DMS114 treated with DMSO at 0.1 percent for 48 hours (cell line): ENCODE measurements around the gene RUFY3.
"Not testable (repeated sequence)": the region's sequence is repeated elsewhere in the genome, so short reads cannot be mapped to it uniquely, and the experiment has no call there.

Experiments
- DNase-seq: peaks from one replicate; lab custom pipeline; 2025; ENCODE audit not compliant: unreplicated experiment; lab: John Stamatoyannopoulos, UW

RUFY3 gene

GRCh38 chr4:70838666-70839588, 117.2 kb downstream of the RUFY3 start:
- no peak for DNase-seq

DNA sequence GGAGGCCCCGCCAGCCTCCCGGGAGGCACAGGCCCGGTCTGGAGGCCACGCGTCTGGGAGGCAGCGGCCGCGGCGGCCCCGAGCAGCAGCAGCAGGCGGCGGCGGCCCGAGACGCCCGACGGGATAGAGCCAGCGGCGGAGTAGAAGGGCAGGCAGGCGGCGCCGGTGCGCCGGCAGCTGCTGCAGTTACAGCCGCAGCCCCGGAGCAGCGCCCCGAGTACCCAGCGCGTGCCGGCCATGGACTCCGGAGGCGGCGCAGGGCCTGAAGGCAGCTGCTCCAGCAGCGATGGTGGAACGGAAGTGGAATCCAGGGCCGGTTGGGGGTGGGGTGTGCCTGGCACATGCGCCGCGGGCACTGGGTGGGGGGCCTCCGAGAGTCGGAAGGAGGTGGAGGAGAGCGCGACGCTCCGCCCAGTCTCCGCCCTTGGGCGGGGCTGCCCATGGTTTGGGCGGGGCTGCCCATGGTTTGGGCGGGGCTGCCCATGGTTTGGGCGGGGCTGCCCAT, 117.9 kb downstream of the RUFY3 start, which contains the start of gene GRSF1:
TSS of gene GRSF1 (minus strand) at position 302 of the 505 bp plus-strand sequence. CDS start at position 239, 63 bp downstream.
- DNase-seq: peak; percentile 22

- not testable (repeated sequence) for DNase-seq
Measured at GRCh38 chr4:70840137-70840536, 118.4 kb downstream of the RUFY3 start.

DNA sequence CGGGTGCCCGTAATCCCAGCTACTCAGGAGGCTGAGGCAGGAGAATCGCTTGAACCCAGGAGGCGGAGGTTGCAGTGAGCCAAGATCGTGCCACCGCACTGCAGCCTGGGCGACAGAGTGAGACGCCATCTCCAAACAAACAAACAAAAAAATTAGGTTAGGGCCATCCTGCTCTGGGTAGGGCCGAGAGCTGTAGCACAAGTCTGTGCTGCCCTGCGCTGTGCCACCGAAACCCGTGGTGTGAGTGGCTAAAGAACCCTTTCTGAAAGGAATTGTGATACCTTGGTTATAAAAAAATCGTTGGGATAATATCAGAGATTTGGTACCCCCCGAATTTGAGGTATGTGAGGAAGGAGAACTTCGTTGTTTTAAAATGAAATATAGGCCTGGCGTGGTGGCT, 118.9 kb downstream of the RUFY3 start:
- DNase-seq: not testable (repeated sequence)

GRCh38 chr4:70841211-70841610, 119.4 kb downstream of the RUFY3 start:
- DNase-seq: no peak

- no peak for DNase-seq
Measured at GRCh38 chr4:70841951-70842350, 120.2 kb downstream of the RUFY3 start.

GRCh38 chr4:70842761-70843435, 121.1 kb downstream of the RUFY3 start:
- no peak for DNase-seq

- DNase-seq: no peak
Measured at GRCh38 chr4:70844180-70844579, 122.4 kb downstream of the RUFY3 start.

DNA sequence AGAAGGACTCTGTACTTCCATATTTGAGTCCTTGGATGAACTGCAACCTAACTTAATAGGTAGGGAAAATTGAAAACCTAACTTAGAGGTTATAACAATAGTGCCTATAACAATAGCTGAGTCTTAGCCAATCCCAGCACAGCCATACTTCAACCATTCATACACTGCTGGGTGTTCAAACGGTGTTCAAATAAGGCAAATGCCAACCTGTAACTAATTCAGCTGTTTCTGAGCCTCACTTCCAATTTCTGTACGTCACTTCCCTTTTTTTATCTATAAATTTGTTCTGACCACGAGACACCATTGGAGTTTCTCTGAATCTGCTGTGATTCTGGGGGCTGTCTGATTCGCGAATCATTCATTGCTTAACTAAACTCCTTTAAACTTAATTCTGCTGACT, 127.5 kb downstream of the RUFY3 start:
- no peak for DNase-seq

DNA sequence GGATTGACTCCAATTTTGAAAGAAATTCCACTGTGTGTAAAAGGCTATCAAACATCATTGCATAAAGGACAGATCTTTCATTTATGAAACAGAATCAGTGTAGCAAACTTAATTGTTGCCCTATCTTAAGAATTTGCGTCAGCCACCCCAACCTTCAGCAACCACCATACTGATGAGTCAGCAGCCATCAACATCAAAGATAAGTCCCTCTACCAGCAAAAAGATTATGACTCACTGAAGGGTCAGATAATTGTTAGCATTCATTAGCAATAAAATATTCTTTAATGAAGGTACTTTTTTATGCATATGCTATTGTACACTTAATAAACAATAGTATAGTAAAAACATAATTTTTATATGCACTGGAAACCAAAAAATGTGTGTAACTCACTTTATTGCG, 133.7 kb downstream of the RUFY3 start:
- no peak for DNase-seq
